Measurements from ENCODE around the gene MTX1.
A peak's percentile ranks its signal among the peaks of the same experiment; 100 is the strongest.

MTX1 gene

GRCh38 chr1:155250633-155251449 is 42.3 kb downstream of the MTX1 start:
- Histone ChIP-seq H3K27ac (ENCODE audit: low read length) (no peak overlapping the region), H3K9me3 (ENCODE audit: control insufficient read depth in 1 of 2, low read length in 2 of 2) (no peaks in the 10 kb centered on the region), H3K36me3 (ENCODE audit: control insufficient read depth in 1 of 2, insufficient read depth in 2 of 2, low read length in 2 of 2) (peaks cover 3 to 16% of the 10 kb centered on the region in 2 donors), H3K4me1 (ENCODE audit: control insufficient read depth in 1 of 2, insufficient read depth in 2 of 2, low read length in 2 of 2) (peaks cover 17 to 33% of the 10 kb centered on the region in 2 donors), H3K4me3 (ENCODE audit: low read depth in 1 of 2, low read length in 2 of 2) (peak overlapping the region; percentile 11 to 49), H3K27me3 (ENCODE audit: low read depth, low read length) (no peaks in the 10 kb centered on the region)

- no peak overlapping the region for H3K4me3 ChIP-seq (ENCODE audit: low read depth in 1 of 2, low read length in 2 of 2)
- H3K27ac ChIP-seq (ENCODE audit: low read length): no peak overlapping the region
- H3K9me3 ChIP-seq (ENCODE audit: control insufficient read depth in 1 of 2, low read length in 2 of 2): no peaks in the 10 kb centered on the region
- H3K36me3 ChIP-seq (ENCODE audit: control insufficient read depth in 1 of 2, insufficient read depth in 2 of 2, low read length in 2 of 2): peaks cover 3 to 16% of the 10 kb centered on the region in 2 donors
- H3K4me1 ChIP-seq (ENCODE audit: control insufficient read depth in 1 of 2, insufficient read depth in 2 of 2, low read length in 2 of 2): peaks cover 21 to 40% of the 10 kb centered on the region in 2 donors
- H3K27me3 ChIP-seq (ENCODE audit: low read depth, low read length): no peaks in the 10 kb centered on the region
These were observed 43.1 kb downstream of the MTX1 start for GRCh38 chr1:155251566-155251965.

- no peak overlapping the region for H3K4me3 ChIP-seq (ENCODE audit: low read depth in 1 of 2, low read length in 2 of 2)
- peaks cover 7 to 15% of the 10 kb centered on the region in 2 donors for H3K36me3 ChIP-seq (ENCODE audit: control insufficient read depth in 1 of 2, insufficient read depth in 2 of 2, low read length in 2 of 2)
- no peaks in the 10 kb centered on the region for H3K27me3 ChIP-seq (ENCODE audit: low read depth, low read length)
- H3K27ac ChIP-seq (ENCODE audit: low read length): no peak overlapping the region
- no peaks in the 10 kb centered on the region for H3K9me3 ChIP-seq (ENCODE audit: control insufficient read depth in 1 of 2, low read length in 2 of 2)
- H3K4me1 ChIP-seq (ENCODE audit: control insufficient read depth in 1 of 2, insufficient read depth in 2 of 2, low read length in 2 of 2): peaks cover 21 to 44% of the 10 kb centered on the region in 2 donors
These were observed 44.7 kb downstream of the MTX1 start for GRCh38 chr1:155253208-155253607.

- no peaks in the 10 kb centered on the region for H3K9me3 ChIP-seq (ENCODE audit: control insufficient read depth in 1 of 2, low read length in 2 of 2)
- peak overlapping the region; percentile 63 to 81 for H3K4me3 ChIP-seq (ENCODE audit: low read depth in 1 of 2, low read length in 2 of 2)
- no peaks in the 10 kb centered on the region for H3K27me3 ChIP-seq (ENCODE audit: low read depth, low read length)
- peaks cover 7 to 15% of the 10 kb centered on the region in 2 donors for H3K36me3 ChIP-seq (ENCODE audit: control insufficient read depth in 1 of 2, insufficient read depth in 2 of 2, low read length in 2 of 2)
- no peak overlapping the region for H3K27ac ChIP-seq (ENCODE audit: low read length)
- H3K4me1 ChIP-seq (ENCODE audit: control insufficient read depth in 1 of 2, insufficient read depth in 2 of 2, low read length in 2 of 2): peaks cover 21 to 44% of the 10 kb centered on the region in 2 donors
These were observed 45.3 kb downstream of the MTX1 start for GRCh38 chr1:155253797-155254196.

- H3K27ac ChIP-seq (ENCODE audit: low read length): no peak overlapping the region
- peaks cover 21 to 44% of the 10 kb centered on the region in 2 donors for H3K4me1 ChIP-seq (ENCODE audit: control insufficient read depth in 1 of 2, insufficient read depth in 2 of 2, low read length in 2 of 2)
- peaks cover 7 to 16% of the 10 kb centered on the region in 2 donors for H3K36me3 ChIP-seq (ENCODE audit: control insufficient read depth in 1 of 2, insufficient read depth in 2 of 2, low read length in 2 of 2)
- no peaks in the 10 kb centered on the region for H3K27me3 ChIP-seq (ENCODE audit: low read depth, low read length)
- H3K9me3 ChIP-seq (ENCODE audit: control insufficient read depth in 1 of 2, low read length in 2 of 2): no peaks in the 10 kb centered on the region
- H3K4me3 ChIP-seq (ENCODE audit: low read depth in 1 of 2, low read length in 2 of 2): peak overlapping the region; percentile 63 to 81
These were observed 45.8 kb downstream of the MTX1 start for GRCh38 chr1:155254228-155254713.

- Histone ChIP-seq H3K4me3 (ENCODE audit: low read depth in 1 of 2, low read length in 2 of 2) (peak overlapping the region; percentile 63 to 81), H3K27ac (ENCODE audit: low read length) (peak overlapping the region; percentile 90), H3K9me3 (ENCODE audit: control insufficient read depth in 1 of 2, low read length in 2 of 2) (no peaks in the 10 kb centered on the region), H3K27me3 (ENCODE audit: low read depth, low read length) (no peaks in the 10 kb centered on the region), H3K4me1 (ENCODE audit: control insufficient read depth in 1 of 2, insufficient read depth in 2 of 2, low read length in 2 of 2) (peaks cover 21 to 44% of the 10 kb centered on the region in 2 donors), H3K36me3 (ENCODE audit: control insufficient read depth in 1 of 2, insufficient read depth in 2 of 2, low read length in 2 of 2) (peaks cover 7 to 16% of the 10 kb centered on the region in 2 donors)
These were observed 46.3 kb downstream of the MTX1 start for GRCh38 chr1:155254714-155255242.

- Histone ChIP-seq H3K36me3 (ENCODE audit: control insufficient read depth in 1 of 2, insufficient read depth in 2 of 2, low read length in 2 of 2) (peaks cover 7 to 19% of the 10 kb centered on the region in 2 donors), H3K4me3 (ENCODE audit: low read depth in 1 of 2, low read length in 2 of 2) (peak within 1 kb of the TSS; percentile 63 to 81), H3K4me1 (ENCODE audit: control insufficient read depth in 1 of 2, insufficient read depth in 2 of 2, low read length in 2 of 2) (peaks cover 21 to 40% of the 10 kb centered on the region in 2 donors), H3K27me3 (ENCODE audit: low read depth, low read length) (no peaks in the 10 kb centered on the region), H3K9me3 (ENCODE audit: control insufficient read depth in 1 of 2, low read length in 2 of 2) (no peaks in the 10 kb centered on the region), H3K27ac (ENCODE audit: low read length) (peak within 1 kb of the TSS; percentile 90)
These were observed 46.9 kb downstream of the MTX1 start, which contains the start of gene ENTREP3 for GRCh38 chr1:155255243-155256007. Gene ENTREP3 (minus strand): TSS chr1:155255483. CDS start chr1:155254877, 606 bp downstream.

- Histone ChIP-seq H3K4me3 (ENCODE audit: low read depth in 1 of 2, low read length in 2 of 2) (peak overlapping the region; percentile 63 to 81), H3K4me1 (ENCODE audit: control insufficient read depth in 1 of 2, insufficient read depth in 2 of 2, low read length in 2 of 2) (peaks cover 20 to 38% of the 10 kb centered on the region in 2 donors)
These were observed 47.8 kb downstream of the MTX1 start for GRCh38 chr1:155256058-155256852.

GRCh38 chr1:155260276-155260675 is 51.8 kb downstream of the MTX1 start:
- Histone ChIP-seq H3K9me3 (ENCODE audit: control insufficient read depth in 1 of 2, low read length in 2 of 2) (no peaks in the 10 kb centered on the region), H3K36me3 (ENCODE audit: control insufficient read depth in 1 of 2, insufficient read depth in 2 of 2, low read length in 2 of 2) (peaks cover 32 to 44% of the 10 kb centered on the region in 2 donors), H3K4me3 (ENCODE audit: low read depth in 1 of 2, low read length in 2 of 2) (no peak overlapping the region), H3K27me3 (ENCODE audit: low read depth, low read length) (no peaks in the 10 kb centered on the region), H3K4me1 (ENCODE audit: control insufficient read depth in 1 of 2, insufficient read depth in 2 of 2, low read length in 2 of 2) (peaks cover 16 to 26% of the 10 kb centered on the region in 2 donors), H3K27ac (ENCODE audit: low read length) (no peak overlapping the region)

More at GRCh38 chr1:155256058-155256852, 47.8 kb downstream of the MTX1 start:
- no peaks in the 10 kb centered on the region for H3K9me3 ChIP-seq (ENCODE audit: control insufficient read depth in 1 of 2, low read length in 2 of 2)
- H3K27ac ChIP-seq (ENCODE audit: low read length): peak overlapping the region; percentile 90
- H3K27me3 ChIP-seq (ENCODE audit: low read depth, low read length): no peaks in the 10 kb centered on the region
- peaks cover 7 to 21% of the 10 kb centered on the region in 2 donors for H3K36me3 ChIP-seq (ENCODE audit: control insufficient read depth in 1 of 2, insufficient read depth in 2 of 2, low read length in 2 of 2)

GRCh38 chr1:155261493-155261851 is 53.0 kb downstream of the MTX1 start:
- Histone ChIP-seq H3K27ac (ENCODE audit: low read length) (peak overlapping the region; percentile 83), H3K9me3 (ENCODE audit: control insufficient read depth in 1 of 2, low read length in 2 of 2) (no peaks in the 10 kb centered on the region), H3K4me3 (ENCODE audit: low read depth in 1 of 2, low read length in 2 of 2) (peak overlapping the region; percentile 93 to 96), H3K4me1 (ENCODE audit: control insufficient read depth in 1 of 2, insufficient read depth in 2 of 2, low read length in 2 of 2) (peaks cover 11 to 16% of the 10 kb centered on the region in 2 donors), H3K36me3 (ENCODE audit: control insufficient read depth in 1 of 2, insufficient read depth in 2 of 2, low read length in 2 of 2) (peaks cover 42 to 55% of the 10 kb centered on the region in 2 donors), H3K27me3 (ENCODE audit: low read depth, low read length) (no peaks in the 10 kb centered on the region)

Measured in muscle layer of duodenum (tissue), 2 donors.